ENCODE results near the gene GMCL1.
"Not testable (repeated sequence)": the region's sequence is repeated elsewhere in the genome, so short reads cannot be mapped to it uniquely, and the experiment has no call there.

Gene GMCL1

DNA sequence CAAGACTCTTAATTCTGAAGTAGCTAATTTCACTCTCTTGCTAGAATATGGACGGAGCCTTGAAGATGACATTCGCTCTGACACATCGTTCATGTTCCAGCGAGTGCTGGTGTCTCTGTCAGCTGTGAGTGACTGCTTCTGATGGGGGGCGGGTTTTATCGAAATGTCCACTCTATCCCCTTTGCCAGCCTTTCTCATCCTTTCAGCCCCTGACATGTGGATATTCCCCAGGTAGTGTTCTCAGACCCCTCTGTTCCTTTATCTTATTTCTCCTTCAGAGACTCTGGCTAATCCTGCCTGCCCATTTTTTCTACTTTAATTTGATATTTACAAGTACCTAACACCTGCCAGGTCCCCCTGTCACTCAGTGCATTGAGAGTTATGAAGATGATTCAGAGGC lies 18.9 kb upstream of the GMCL1 start:
- no peak for DNase-seq

DNA sequence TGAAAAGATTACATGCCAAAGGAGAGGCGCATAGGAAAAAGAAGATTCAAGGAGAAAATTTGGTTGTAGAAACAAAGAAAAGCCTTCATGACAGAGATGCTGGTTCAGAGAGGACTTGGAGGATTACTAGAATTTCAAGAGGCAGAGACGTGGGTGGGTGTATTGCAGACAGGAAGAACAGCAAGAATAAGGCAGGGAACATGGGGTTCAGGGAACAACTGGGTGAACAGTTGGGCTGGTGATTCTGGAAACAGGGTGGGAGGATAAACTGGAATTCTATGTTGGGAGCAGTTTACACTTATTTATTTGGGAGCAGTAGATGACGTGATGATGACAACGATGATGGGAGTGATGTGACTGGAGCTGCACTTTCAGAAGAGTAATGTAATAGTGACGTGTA lies 18.4 kb upstream of the GMCL1 start:
- DNase-seq, result no peak

DNA sequence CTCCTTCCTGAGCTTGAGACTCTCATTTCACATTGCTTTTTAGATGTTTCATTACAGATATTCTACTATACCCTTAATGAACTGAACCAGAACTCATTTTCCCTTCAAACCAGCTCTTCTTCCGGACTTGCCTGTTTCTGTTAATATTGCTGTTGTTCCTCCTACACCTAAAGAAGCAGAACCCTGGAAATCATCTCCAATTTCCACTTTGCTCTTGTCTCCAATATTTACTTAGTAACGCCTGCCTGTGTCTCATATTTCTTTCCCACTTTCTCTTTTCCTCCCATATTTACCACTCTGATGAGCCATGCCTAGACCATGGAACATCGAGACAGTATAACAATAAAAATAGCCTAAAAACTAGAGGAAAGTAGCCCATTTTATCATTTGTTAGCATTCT lies 17.9 kb upstream of the GMCL1 start:
- no peak for DNase-seq

DNA sequence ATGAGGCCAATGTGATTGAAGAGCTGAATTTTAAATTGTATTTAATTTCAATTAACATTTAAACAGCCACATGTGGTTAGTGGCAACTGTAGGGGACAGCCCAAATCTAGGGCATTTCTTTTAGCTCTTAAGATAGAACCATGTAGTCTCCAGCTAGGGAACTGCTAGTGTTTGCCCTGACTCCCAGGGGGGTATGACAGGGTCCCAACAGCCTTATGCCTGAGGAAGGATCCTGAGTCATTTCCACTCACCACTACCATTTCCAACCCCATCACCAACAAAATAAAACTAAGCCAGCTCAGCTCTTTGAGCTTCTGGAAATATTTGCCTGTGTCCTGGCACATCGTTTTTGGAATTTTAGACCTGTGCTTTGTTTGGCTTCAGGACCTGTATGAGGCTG lies 13.7 kb upstream of the GMCL1 start:
- DNase-seq, result no peak

DNA sequence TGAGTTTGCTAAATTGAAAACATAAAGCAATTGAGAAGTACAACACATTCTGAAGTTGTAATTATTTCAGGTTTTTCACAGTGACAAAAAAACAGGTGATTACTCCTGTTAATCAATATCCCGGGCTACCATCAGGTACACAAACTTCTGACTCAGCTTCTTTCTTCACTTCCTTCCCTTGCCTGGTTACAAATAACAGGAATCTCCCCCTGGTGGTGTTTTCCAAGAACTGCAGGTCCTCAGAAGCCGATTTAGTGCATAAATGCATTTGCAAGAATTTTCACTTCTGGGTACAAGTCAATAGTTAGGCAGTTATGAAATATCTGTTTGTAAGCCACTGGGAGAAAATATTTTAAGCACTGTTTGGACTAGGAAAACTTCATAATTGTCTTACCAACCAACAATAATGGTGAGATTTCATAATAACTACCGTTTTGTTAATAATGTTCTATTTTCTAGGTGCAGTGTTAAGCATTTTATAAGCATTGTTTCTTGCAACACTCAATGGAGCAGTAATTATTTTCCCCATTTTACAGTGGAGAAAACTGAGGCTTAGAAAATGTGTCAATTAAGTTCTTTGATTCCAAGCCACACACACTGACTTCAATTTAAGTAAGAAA lies 12.4 kb upstream of the GMCL1 start:
- peak; percentile 1 to 68 for DNase-seq

DNA sequence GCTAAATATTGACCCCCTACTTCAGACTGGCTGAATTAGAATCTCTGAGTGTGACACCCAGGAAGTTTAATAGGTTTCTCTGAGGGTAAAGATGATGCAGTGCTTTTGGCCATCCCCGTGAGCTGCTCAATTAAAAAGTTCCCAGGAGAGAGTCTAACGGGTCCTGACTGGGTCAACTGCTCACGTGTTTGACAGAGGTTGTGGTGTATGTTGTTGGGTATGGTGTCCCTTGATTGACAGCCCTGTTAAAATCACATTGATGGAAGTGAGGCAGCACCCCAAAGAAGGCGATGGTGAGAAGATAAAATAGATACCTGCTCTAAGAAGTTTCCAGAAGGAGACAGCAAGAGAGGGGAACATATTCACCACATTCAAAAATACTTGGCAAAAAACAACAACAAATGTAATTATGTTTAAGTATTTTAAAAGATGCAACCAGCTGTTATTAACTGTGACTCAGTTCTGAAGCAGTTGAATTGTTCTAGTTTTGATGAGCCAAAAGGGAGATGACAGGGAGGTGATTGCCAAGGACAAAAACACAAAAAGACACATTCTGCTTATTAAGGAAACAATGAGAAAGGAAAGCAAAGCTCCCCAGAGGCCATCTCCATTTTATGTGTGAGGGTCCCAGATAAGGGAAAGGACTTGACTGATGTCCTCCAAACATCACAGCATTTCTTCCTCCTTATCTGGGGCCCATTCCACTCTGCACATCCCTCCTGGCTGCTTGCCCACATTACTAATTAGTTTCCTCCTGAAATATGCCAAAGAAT lies 11.5 kb upstream of the GMCL1 start:
- no peak for DNase-seq

DNA sequence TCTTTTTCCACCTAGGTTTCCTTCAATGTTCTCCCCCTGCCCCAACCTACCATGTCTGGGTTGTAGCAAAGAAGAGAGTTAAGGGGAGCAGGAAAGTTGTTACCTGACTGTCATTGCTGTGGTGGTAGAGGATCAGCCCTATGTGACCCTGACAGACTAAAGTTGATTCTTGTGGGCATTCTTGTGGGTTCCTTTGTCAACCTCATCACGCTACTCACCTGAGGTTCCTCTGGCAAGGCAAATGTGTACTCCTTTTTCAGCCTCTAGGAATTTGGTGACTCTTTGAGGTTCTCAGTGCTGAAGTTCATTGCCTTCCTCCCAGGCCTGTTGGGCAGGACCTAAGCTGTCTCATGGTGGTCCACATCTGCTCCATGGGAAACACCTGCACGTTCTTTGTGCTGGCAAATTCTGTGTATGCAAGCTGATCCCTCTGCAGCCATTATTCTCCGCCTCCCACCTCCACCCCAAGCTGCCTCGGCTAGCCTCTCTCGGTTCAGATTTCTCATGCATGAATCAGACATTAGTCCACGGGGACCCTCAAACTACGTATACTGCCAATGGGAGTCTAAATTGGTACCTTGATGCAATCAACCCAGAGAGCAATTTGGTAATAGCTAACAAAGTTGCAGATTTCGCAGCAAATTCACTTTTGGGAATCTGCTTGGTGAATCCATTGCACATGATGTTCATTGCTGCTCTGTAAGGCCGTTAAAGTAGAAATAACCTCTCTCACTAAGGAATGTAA lies 1.5 kb upstream of the GMCL1 start:
- no peak for DNase-seq

DNA sequence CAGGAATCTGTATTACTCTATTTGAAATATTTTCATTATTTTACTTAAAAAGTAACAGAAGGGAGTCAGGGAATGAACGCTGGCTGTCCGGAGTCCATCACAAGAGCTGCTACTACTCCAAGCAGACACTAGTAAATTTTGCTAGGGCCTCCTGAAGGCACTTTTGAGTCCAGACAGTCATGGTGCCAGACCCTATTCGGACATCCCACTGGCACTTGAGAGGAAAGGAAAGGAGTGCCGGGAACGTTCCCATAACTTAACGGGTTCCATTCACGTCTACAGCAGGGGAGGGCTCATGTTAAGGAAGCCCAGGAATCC lies 563 bp upstream of the GMCL1 start:
- DNase-seq, result no peak

DNA sequence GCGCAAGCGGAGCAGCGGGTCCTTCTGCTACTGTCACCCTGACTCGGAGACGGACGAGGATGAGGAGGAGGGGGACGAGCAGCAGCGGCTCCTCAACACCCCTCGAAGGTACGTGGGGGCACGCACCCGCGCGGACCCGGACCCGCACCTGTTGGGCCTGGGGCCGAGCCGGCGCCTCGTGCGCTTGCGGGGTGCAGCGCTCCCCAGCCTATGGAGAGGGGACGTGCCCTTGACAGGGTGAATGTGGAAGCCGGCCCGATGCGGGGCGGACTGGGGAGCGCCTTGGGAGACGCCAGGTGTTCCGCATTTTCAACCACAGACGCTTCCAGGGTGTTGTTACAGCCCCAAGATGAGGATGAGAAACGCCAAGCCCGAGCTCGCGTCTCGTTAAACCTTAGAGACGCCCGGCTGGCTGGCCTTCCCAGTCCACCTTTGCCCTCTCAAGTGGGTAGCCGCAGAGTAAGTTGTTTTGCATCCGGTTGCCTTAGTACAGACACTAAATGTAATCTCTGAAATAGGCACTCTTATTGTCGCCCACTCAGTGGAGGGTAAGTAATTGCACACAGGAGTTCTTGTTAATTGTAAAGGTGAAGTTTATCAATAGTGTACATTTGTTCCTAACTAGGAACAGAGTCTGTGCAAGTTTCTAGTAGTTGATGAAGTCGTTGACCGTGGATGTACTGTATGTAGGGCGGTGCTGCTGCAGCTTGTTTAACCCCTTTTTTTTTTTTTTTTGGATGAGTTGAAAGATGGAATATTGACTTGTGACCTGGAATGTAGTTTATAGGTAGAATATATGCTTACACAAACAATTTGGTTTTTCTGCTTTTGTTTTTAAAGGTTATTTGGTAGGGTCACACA lies 815 bp downstream of the GMCL1 start:
- no peak for DNase-seq

DNA sequence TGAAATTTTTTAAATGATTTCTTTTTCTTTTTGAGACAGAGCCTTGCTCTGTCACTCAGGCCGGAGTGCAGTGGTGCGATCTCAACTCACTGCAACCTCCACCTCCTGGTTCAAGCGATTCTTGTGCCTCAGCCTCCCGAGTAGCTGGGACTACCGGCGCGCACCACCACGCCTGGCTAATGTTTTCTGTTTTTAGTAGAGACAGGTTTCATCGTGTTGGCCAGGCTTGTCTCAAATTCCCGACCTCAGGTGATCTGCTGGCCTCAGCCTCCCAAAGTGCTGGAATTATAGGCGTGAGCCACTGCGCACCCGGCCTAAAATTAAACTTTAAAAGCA lies 1.4 kb downstream of the GMCL1 start:
- DNase-seq, result not testable (repeated sequence)

DNA sequence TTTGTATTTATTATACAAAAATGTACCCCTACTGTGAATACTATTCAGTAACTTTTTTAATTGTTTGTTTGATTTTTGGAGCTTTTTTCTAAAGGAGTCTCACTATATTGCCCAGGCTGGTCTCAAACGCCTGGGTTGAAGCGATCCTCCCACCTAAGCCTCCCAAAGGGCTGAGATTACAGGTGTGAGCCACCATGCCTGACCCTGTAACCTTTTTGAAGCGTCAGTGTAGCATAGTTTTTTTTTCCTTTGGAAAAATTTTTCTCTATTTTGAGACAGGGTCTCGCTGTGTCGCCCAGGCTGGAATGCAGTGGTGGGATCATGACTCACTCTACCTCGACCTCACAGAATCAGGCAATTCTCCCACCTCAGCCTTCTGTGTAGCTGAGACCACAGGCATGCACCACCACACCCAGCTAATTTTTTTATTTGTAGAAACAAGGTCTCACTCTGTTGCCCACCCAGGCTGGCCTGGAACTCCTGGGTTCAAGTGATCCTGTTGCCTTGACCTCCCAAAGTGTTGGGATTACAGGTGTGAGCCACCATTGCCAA lies 2.0 kb downstream of the GMCL1 start:
- no peak for DNase-seq

DNA sequence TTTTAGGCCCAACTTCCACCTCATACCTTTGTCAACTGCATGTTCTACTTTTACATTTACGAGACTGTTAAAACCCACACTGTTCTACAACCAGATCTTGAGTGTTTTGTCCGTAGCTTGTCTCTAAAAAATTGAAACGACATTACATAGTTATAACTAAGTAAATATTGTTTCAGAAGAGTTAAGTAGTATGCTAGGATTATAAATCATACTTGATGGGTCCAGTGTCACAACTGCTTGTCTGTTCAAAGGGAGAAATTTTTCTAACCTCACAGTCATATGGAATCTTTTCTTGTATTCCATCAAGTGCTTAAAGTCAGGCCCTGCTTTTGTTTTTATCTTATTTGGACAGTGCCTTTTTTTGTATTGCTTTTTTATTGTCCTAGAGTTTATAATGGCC lies 4.3 kb downstream of the GMCL1 start:
- no peak for DNase-seq

DNA sequence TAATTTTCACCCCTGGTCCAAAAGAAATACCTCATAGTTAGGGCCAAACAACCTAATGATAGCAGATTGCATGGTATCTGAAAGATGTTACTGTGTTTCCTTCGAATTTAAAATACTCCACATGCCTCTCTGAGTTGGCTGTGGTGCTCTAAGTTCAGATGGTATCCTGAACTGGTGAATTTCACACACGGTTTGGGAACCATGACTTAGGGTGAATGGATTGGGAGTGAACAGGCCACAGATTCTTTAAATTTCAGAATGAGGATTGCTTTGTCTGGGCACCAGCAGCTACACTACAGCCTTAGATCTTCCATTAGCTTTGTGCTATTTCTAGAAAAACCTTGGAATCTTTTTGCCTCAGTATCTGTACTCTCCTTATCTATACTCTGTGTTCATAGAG lies 6.2 kb downstream of the GMCL1 start:
- no peak for DNase-seq

DNA sequence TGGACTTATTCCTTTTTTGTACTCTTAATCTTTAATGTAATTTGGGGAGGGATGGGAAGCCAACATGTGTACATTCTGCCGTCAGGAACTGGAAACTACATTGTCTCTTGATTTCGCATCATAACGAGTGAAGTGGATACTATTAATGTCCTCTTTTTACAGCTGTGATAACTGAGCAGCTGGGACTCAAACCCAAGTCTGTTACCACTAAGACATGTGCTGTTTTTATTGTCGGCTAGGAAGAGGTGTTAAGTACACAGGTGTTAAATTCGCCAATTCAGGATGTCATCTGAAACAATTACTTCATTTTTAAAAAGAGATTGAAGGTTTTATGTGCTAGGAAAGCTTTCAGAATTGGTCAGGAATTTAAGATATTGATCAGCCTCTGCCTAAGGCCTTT lies 6.9 kb downstream of the GMCL1 start:
- no peak for DNase-seq

DNA sequence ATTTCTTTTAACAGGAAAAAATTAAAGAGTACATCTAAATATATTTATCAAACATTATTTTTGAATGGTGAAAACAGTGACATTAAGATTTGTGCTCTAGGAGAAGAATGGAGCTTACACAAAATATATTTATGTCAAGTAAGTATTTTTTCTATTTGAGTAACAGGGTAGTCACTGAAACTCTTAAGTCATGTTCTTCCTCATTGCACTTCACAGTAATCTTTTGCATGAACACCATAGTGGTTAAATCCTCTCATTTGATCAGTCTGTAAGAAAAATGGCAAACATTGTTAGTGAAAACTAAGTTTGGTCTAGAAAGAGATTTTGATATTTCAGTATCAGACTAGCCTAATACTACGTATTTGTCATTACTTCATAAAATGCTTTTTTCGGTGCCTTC lies 8.1 kb downstream of the GMCL1 start:
- DNase-seq, result no peak

DNA sequence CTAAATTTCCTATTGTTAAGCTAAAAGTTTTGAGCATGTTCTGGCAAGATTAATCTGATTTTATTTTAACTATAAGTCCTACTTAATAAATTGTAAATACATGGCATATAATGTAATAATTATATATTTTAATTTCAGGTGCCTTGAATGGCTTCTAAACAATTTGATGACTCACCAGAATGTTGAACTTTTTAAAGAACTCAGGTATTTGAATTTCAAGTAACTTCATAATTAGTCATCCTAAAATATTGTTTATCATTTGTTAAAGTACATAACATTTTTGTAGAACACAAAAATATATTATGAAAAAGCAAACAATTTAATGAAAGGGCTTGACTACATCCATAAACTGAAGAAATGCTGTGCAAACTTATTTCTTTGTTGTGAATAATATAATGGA lies 14.5 kb downstream of the GMCL1 start:
- DNase-seq, result no peak

DNA sequence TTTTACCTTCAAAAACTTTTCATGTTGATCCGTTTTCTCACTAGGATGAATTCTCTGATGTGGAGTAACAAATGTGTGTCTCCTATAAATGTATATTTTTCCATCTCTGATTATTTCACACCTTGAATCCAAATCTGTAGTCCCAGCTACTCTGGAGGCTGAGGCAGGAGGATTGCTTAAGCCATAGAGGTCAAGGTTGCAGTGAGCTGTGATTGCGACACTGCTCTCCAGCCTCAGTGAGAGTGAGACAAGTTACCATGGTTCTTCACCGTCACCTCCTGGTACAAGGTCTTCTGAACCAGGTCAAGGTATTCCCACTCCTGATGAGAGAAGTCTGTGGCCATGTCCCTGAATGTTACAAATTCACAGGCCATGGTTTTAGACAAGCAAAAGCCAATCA lies 15.1 kb downstream of the GMCL1 start:
- DNase-seq, result no peak

DNA sequence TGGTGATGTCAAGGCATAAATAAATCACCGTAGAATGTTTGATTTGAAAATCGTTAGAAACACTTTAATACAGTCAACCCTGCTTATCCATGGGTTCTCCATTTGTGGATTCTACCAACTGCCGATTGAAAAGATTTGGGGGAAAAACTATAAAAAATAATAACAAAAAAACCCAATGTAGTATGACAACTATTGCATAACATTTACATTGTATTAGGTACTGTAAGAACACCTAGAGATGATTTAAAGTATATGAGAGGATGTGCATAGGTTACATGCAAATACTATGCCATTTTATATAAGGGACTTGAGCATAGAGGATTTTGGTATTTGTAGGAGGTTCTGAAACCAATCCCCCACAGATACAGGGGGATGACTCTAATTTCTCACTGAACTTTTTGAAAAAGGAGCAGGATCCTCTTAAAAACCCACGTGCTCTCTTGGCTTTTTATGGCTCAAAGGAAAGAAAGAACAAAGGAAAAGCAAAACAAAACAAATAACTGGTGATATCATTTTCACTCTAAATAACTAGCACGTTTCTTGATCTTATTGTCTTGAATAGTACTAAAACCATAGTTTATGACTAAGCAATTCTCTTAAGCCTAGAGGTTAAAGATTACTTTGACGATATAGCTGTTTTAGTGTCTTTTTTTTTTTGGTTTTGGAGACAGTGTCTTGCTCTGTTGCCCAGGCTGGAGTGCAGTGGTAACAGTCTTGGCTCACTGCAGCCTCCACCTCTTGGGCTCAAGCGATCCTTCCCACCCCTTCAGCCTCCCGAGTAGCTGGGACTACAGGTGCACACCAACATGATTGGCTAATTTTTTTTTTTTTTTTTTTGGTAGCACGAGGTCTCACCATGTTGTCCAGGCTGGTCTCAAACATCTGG lies 17.0 kb downstream of the GMCL1 start:
- DNase-seq, result no peak

DNA sequence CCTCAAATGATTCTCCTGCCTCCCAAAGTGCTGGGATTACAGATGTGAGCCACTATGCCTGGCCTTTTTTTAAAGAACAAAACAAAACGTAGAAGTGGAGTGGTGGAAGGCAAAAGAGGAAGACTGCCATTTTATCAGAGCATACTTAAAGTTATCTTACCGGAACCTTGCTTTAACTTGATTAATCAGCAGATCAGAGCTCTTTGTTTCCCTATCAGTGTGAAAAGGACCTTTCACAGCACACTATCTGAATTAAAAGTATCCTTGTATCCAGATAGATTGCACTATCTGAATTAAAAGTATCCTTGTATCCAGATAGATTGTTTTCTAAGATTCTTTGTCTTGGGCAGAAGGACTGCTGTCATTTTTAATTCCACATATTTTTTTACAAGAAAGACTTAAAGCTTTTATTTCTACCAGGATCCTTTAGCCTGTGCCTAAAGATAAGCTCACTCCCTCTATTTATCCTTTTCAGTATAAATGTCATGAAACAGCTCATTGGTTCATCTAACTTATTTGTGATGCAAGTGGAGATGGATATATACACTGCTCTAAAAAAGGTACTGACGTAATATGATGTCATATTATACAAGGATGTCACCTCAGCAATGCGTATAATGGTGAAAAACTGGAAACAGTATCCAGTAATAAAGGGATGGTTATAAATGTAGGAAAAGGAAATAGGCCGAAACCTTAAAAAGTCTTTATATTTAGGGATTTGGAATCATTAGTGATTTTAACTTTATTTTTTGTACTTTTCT lies 17.8 kb downstream of the GMCL1 start:
- DNase-seq, result no peak

DNA sequence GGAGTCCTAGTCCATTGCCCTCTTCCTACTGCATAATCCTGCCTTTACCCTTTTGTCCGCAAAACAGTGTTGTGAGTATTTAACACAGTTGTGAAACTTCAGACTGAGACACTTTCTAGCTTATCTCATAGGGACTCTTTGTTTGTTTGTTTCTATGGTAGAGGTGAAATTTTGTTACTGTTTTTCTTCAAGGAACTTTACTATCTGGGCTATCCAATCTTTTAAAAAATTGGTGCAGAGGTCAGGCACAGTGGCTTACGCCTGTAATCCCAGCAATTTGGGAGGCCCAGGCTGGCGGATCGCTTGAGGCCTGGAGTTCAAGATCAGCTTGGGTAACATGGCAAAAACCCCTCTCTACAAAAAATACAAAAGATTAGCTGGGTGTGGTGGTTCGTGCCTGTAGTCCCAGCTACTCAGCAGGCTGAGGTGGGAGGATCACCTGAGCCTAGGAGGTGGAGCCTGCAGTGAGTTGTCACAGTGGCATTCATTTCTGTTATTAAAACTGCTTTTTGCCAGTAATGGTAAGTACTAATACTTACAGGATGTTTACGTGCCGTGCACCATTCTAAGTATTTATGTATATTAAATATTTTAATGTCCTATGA lies 18.8 kb downstream of the GMCL1 start:
- no peak for DNase-seq

DNA sequence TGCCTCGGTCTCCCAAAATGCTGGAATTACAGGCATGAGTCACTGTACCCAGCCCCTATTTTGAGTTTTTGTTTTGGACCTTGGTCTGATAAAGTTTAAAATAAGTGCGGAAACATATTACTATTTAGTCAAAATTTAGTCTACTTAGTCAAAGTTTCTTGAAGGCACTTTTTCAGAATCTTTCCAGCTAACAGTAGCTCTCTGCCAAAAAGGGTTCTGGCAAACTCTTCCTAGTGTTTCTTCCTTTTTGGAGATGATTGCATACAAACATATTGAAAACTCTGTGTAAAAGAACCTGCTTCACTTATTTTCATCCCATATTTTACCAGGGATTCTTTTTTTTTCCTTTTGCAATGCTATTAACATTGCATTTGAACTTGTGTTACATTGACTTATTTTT lies 28.8 kb downstream of the GMCL1 start:
- no peak for DNase-seq

Measured in cerebellar nuclear complex (tissue), 1 donor.